ENCODE results near the gene SERINC2. TPM values are rescaled to one million over a fixed set of nuclear protein-coding genes. Genes with fewer than 3 reads are reported as not detected.

SERINC2 gene
- total RNA-seq, 1 donor from 2014 or later: 32.3 TPM

- no peak for TF ChIP-seq CTCF (IDR thresholded peaks at IDR 0.05)
- no peak for DNase-seq
- no peaks in the 10 kb centered on the region for H3K4me1 ChIP-seq
- intact Hi-C loops (cut with DNase I): no loop called here
- ATAC-seq: no peak
- H3K27me3 ChIP-seq (ENCODE audit: low read depth): no peaks in the 10 kb centered on the region
- H3K27ac ChIP-seq: no peak overlapping the region
- H3K36me3 ChIP-seq: no peaks in the 10 kb centered on the region
- no peak overlapping the region for H3K4me3 ChIP-seq
- H3K9me3 ChIP-seq: no peaks in the 10 kb centered on the region
Measured at GRCh38 chr1:31387612-31388011, 25.4 kb upstream of the SERINC2 start.

- Histone ChIP-seq H3K27me3 (ENCODE audit: low read depth) (peaks cover 4% of the 10 kb centered on the region), H3K27ac (no peak overlapping the region), H3K4me1 (peaks cover 5% of the 10 kb centered on the region), H3K36me3 (no peaks in the 10 kb centered on the region), H3K4me3 (no peak overlapping the region), H3K9me3 (no peaks in the 10 kb centered on the region)
- intact Hi-C loops (cut with DNase I): no loop called here
- ATAC-seq (no peak), DNase-seq (no peak)
- TF ChIP-seq CTCF (IDR thresholded peaks at IDR 0.05): no peak
Measured at GRCh38 chr1:31389616-31390015, 23.4 kb upstream of the SERINC2 start.

- DNase-seq (no peak), ATAC-seq (peak; percentile 40 to 49)
- no peak overlapping the region for H3K27ac ChIP-seq
Measured at GRCh38 chr1:31390071-31390470, 22.9 kb upstream of the SERINC2 start.

GRCh38 chr1:31393463-31393862 lies 19.6 kb upstream of the SERINC2 start:
- Histone ChIP-seq H3K27me3 (ENCODE audit: low read depth) (peaks cover 4% of the 10 kb centered on the region), H3K9me3 (no peaks in the 10 kb centered on the region), H3K36me3 (no peaks in the 10 kb centered on the region), H3K4me1 (peaks cover 11% of the 10 kb centered on the region), H3K4me3 (no peak overlapping the region), H3K27ac (no peak overlapping the region)
- DNase-seq (no peak), ATAC-seq (no peak)
- TF ChIP-seq CTCF (IDR thresholded peaks at IDR 0.05): no peak
- intact Hi-C loops (cut with DNase I): no loop called here

More at GRCh38 chr1:31390071-31390470, 22.9 kb upstream of the SERINC2 start:
- peaks cover 10% of the 10 kb centered on the region for H3K4me1 ChIP-seq
- no peaks in the 10 kb centered on the region for H3K36me3 ChIP-seq
- no peak overlapping the region for H3K4me3 ChIP-seq
- H3K27me3 ChIP-seq (ENCODE audit: low read depth): peaks cover 4% of the 10 kb centered on the region
- intact Hi-C loops (cut with DNase I): no loop called here
- no peaks in the 10 kb centered on the region for H3K9me3 ChIP-seq
- TF ChIP-seq CTCF (IDR thresholded peaks at IDR 0.05): no peak

GRCh38 chr1:31394584-31395193 lies 18.3 kb upstream of the SERINC2 start:
- Histone ChIP-seq H3K36me3 (no peaks in the 10 kb centered on the region), H3K9me3 (no peaks in the 10 kb centered on the region), H3K27me3 (ENCODE audit: low read depth) (peaks cover 4% of the 10 kb centered on the region), H3K27ac (no peak overlapping the region), H3K4me1 (peaks cover 11% of the 10 kb centered on the region), H3K4me3 (peak overlapping the region; percentile 46)
- ATAC-seq (peak; percentile 96), DNase-seq (peak; percentile 91)
- intact Hi-C loops (cut with DNase I): no loop called here
- TF ChIP-seq CTCF (IDR thresholded peaks at IDR 0.05): peak; percentile 92

All from lower lobe of right lung (tissue), 2 donors.